ENCODE data around the gene GORAB.

GORAB gene

DNA sequence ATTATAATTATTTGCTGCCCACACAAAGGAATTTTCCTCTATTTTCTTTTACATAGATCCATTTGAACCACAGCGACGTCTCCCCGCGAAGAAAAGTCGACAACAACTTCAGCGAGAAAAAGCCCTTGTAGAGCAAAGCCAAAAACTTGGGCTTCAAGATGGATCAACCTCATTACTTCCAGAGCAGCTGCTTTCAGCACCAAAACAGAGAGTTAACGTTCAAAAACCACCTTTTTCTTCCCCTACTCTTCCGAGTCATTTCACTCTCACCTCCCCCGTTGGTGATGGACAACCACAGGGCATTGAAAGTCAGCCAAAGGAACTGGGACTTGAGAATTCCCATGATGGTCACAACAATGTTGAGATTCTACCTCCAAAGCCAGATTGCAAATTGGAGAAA lies 7.2 kb downstream of the GORAB start:
- no peak for DNase-seq

DNA sequence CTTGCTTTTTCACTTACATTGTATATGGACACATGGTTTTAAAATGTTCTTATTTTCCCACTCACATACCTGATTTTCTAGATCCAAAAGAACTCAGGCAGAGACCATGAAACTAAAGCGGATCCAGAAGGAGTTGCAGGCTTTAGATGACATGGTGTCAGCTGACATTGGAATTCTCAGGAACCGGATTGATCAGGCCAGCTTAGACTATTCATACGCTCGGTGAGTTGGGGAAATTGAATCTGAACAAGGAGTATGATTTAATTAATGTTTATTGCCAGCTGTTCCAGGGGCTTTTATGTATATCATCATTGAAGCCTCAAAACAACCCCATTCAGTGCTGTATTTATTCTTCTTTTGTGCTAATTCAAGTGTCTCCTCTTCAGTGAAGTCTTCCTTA lies 12.7 kb downstream of the GORAB start:
- DNase-seq: no peak

DNA sequence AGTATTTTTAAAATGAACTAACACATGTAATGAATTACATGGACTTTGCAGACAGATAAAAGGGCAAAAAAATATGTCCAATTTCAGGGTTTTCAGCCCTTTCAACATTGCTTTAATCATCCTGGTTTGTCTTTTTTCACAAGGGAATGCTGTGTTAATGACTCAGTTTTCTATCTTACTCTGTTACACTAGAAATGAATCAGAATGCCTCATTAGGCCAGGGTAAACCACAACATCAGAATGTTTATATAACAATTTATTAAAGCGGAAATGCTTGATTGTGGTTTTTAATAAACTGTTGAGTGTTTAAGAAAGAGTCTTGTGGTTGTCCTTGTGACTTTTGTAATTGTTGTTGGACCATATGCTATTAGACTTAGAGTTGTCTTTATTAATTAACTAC lies 13.5 kb downstream of the GORAB start:
- no peak for DNase-seq

GRCh38 chr1:170547255-170547654 lies 15.3 kb downstream of the GORAB start:
- no peak for DNase-seq

DNA sequence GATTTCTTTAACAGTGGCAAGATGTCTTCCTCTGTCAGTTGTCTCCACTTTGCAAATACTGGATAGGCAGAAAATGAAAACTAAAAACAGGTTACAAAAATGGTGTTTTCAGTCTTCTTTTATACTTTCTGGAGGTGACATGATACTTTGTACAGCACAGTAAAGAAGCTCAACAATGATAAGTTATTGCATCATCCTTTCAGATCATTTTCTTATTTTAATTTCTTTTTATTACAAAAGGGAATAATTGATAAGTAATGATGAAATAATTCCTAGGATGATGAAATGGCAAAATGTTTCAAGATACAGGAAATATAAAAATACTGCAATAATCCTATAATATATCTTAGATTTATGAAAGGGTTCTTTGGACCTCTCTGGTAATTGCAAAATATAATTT lies 16.5 kb downstream of the GORAB start:
- DNase-seq: no peak

DNA sequence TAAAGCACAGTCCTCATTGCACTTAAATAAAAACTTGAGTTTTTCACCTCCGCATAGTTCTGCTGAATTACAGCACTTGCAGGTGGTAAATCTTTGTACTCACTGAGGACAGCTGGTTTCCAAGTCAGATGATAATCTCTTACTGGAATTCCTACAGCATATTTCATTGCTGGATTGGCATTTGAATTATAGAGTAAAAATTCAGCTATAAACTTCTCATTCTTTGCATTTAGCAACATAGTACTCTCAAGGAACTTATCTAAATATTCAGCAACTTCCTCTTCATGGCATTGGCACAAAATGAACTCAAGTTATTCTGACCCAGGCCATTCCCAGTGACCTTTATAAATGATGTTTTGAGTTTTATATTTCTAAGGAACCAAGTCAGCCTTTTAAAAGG lies 23.4 kb downstream of the GORAB start:
- DNase-seq: no peak

DNA sequence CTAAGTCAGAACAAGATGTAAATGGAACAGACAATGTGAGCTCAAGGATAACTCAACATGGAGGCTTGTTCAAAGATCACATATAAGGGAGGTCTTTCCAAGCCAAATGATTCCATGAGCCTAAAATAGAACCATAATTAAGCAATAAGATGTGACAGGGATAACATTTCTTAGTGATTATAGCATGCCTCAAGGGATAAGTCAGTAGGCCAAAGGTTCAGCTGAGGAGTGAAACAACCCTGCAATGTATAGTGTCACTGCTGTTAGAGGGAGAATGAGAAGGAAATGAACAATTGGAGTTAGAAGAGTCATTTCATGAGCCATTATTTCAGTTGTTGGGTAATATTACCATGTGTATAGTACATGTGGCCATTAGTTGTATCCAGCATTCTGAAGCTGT lies 25.0 kb downstream of the GORAB start:
- no peak for DNase-seq

GRCh38 chr1:170558731-170559130 lies 26.8 kb downstream of the GORAB start:
- no peak for DNase-seq

- no peak for DNase-seq
Observed at GRCh38 chr1:170559166-170559565, 27.2 kb downstream of the GORAB start.

DNA sequence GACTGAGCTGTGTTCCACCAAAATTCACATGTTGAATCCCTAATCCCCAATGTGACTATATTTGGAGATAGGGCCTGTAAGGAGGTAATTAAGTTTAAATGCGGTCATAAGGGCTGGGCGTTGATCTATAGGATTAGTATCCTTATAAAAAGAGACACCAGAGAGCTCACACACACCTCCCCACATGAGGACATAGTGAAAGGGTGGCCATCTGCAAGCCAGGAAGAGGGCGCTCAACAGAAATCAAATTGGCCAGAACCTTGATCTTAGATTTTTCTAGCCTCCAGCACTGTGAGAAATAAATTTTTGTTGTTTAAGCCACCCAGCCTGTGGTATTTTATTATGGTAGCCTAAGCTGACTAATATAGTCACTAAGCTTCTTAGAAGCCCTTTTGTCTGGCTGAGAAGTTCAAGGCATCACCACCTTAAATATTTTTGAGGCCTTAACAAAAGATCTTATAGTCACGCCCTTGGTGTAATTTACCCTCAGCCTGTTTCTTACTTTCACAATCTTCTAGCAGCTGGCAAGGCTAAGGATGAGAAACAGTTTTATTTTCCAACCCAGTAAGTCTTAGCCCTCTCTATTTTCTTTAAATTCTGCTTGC lies 28.8 kb downstream of the GORAB start:
- no peak for DNase-seq

DNA sequence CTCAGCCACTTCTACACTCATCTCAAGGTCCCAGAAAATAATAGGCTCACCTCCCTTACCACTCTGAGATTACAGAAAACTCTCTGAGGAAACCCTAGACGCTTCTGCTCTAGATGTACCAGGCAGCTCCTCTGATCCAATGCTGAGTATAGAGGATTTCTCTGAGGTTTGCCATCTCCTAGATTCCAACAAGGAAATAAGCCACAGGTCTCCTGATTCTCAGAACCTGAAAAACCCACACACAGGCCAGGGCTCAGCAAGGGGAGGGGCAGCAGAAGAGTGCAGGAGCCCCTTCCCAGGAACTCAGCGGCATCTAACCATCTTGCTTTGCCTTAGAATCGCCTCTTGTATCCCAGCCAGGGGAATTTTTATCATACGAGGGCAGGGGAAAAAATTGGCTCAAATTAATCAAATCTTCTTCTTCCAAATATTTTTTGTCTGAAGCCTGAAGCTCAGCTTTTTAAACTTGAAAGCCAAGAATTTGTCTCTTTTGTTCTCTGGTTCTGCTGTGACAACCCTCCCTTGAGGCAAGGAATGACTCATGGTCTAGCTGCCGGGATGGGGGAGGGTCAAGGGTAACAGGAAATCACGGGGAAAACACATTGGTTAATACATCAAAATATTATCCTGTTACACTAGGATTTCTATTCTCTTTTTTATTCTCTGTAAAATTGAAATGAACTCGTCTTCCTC lies 30.8 kb downstream of the GORAB start:
- DNase-seq: peak; percentile 28

- DNase-seq: no peak
Observed at GRCh38 chr1:170567214-170567613, 35.2 kb downstream of the GORAB start.

GRCh38 chr1:170568197-170568596 lies 36.2 kb downstream of the GORAB start:
- no peak for DNase-seq

GRCh38 chr1:170576980-170577379 lies 45.0 kb downstream of the GORAB start:
- DNase-seq: no peak

DNA sequence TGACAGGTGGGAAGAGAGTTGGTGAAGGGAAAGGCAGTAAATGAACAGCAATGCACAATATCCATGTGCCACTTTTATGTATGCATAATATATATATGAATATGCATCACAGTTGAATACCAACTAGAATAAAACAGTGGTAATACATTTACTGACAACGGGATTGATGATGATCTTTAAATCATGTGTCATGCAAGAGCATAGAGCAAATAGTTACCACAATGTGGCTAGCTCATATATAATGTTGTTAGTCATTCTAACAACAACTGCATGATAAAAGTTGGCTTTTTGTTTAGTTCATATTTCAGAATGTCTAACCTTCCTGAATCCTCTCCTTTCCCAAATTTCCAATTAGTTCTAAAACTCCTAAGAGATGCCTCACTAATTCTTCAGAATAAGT lies 46.4 kb downstream of the GORAB start:
- no peak for DNase-seq

DNA sequence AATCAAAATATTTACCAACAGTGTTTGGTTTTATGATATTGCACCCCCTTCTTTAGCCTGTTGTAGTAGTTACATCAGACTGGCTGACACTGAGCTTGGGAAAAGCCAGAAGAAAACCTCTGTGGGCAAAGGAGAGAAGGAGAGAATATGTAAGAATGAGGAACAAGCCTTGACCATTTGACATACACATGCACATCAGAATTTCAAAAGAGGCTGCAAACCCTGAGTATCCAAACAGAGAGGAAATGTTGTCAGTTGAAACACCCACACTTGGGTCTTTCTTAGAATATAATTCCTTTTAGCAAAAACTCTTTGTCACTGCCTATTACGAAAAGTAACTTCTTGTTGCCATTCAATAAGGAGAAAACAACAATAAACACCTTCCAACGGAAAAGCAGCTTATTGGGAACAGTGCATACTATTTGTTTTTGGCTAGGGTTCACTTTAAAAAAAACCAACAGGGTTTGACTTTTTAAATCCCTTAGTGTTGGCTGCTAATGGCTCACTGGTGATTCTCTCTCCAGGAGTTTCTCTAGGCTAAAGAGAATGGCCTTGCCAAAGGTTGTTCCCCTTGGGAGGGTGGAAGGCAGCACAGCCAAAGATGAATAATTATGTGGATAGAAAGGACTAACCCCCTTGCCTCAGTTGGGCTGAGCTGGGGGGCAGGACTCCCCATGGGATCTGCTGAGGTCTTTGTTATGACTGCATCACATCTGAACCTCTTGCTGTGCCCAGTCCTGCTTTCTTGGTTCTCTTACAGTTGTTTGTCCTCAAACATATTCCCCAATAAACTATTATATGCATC lies 48.9 kb downstream of the GORAB start:
- DNase-seq: no peak

GRCh38 chr1:170583186-170583585 lies 51.2 kb downstream of the GORAB start:
- no peak for DNase-seq

DNA sequence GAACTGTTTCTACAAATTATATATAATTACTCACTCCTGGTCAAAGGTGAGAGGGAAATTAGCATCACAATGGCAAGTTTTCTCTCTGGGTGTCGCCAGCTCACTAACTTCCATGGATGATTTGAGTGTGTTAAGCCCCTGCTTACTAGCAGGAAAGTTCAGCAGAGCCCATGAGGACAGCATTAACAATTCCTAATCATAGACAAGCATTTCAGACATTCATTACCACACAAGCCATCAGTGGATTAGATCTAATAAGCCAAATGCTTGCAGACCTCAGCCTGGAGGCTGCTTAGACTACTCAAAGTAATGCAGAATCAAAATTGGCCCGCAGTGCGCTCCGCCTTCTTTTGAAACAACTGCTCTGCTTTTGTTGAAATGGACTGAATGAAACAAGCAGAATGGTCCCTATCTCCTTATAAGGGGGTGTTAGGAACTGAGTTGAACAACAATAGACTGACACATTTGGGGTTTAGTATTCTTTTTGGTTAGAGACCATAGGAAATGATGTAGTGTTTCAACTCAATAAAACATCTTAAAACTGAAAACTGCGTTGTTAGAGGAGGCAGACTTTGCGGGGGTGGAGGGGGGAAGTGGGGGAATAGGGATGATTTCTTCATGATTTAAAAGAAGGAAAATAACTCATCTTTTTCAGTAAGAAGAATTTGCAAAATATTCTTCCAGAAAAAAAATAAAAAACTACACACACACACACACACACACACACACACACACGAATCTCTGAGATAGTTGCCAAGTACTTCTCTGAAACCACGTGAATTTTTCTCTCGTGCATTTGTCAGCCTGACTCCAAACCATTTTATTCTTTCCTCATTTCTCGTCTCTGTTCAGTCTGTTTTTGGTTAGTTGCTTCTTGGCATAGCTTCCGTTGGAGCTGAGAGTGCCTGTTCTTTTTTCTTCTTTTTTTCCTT lies 54.6 kb downstream of the GORAB start:
- no peak for DNase-seq

- DNase-seq: no peak
Observed at GRCh38 chr1:170587253-170587593, 55.3 kb downstream of the GORAB start.

- DNase-seq: no peak
Observed at GRCh38 chr1:170590921-170591705, 59.1 kb downstream of the GORAB start.

- DNase-seq: no peak
Observed at GRCh38 chr1:170592591-170593111, 60.7 kb downstream of the GORAB start.
